Measurements from ENCODE around the gene DUOXA1.
"Not testable (repeated sequence)": the region's sequence is repeated elsewhere in the genome, so short reads cannot be mapped to it uniquely, and the experiment has no call there.

The DUOXA1 gene

DNA sequence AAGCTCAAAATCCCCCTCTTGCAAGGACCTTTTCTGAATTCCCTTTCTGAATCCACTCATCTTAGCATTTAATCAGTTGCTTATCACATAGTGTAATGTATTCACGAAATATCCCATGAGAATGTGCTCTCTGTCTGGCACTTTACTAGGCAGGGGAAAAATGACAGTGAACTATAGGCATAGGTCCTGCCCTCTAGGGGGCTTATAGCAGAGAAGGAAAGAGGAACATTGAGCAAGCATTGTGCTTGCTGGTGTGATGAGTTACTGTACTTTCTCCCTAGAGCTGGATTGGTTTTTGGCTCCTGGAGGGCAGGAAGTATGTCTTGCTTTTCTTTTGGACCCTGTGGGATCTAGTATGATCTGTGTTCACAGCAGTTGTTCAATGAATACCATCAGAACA, 42.2 kb downstream of the DUOXA1 start:
- no peak for DNase-seq

DNA sequence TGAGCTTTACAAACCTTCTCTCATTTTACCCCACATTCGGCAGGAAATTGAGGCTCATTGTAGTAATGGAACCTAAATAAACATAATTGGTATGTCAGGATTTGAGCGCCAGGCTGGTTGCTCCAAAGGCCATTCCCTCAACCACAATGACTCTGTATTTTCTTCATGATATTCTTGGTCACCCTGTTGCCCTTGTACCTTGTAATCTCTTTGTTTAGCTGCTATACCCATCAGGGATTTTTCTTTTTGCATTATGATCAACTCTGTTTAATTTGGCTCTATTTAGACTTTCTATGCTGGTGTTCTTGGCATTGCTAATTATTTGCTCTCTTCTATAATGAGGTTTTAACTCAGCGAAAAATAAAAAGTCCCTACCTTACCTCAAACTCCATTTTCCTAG, 45.5 kb downstream of the DUOXA1 start:
- no peak for DNase-seq

DNA sequence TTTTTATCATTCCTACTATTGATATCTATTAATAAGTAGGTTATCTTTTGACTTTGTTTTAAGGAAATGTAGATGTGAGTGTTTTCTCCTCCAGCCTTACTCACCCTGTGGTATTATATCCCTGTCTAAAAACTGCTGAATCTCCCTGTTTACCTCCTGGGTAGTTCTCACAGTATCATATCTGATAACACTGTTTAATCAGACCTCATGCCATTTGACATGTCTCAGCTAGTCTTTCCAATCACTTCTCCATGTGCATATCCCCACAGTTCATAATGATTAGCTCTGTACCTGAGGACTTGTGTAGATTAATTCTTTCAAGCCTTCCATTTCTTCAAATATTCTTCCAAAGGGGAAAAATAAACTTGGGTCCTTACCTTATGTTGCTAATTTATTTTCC, 46.5 kb downstream of the DUOXA1 start:
- no peak for DNase-seq

DNA sequence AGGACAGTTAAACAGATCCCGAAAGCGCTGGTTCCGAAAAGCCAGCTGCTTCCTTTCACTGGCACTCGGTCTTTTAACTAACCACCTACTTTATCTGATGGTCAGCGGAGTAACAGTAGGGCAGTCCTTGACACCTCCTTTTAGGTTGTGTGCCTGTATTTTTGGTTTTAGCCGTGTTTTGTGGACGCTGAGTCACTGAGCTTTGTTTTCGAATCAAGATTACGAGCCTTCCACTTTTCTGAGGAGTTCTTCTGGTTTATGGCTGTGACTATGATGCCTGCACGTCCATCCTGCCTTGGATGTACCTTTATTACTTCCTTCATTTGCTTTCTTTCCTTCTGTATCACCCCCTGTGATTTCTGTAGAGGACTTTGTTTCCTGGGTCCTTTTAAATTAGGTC, 47.3 kb downstream of the DUOXA1 start:
- not testable (repeated sequence) for DNase-seq

DNA sequence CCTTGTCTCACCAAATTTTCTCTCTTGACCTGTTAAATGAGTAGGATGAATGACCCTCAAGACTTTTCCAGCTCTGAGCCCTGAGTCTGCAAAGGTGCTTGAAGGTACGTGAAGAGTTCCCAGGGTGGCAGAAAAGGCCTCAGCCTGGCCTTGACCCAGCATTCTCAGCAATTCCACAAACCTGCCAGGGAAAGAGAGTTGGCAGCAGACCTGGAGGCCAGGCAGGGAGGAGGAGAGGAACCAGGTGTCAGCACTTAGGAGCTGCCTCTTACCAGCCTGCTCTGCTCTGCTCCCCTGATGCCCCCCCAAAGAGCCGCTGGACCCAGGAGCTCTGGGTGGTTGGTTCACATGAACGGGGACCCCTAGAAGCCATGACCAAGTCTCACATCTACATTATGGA, 49.1 kb downstream of the DUOXA1 start:
- DNase-seq = not testable (repeated sequence)

DNA sequence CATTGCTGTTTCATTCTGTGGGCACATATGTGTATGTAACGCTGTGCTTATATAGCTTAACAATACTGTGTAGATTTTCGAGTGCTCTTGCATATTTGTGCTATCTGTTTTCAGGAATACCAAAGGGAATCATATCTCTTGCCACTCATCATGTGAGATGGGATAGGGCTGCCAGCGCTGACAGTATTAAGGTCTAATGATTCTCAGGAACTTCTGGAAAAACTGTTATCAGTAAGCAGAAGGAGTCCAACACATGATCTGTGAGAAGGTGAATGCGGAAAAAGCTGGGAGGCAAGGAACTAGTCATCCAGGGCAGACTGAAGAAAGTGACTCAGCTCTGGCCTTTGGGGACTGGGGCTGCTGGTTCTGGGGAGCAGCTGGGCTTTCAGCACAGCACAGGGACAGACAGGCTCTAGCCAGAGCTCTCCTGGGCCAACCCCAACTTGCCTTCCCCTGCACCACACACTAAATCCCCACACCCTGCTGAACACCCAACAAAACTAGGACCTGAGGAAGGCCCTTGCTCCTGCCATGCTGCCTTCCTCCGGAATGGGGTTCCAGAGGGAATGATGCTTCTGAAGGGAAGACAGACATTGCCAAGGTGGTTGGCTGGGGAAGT, 49.9 kb downstream of the DUOXA1 start:
- not testable (repeated sequence) for DNase-seq

DNA sequence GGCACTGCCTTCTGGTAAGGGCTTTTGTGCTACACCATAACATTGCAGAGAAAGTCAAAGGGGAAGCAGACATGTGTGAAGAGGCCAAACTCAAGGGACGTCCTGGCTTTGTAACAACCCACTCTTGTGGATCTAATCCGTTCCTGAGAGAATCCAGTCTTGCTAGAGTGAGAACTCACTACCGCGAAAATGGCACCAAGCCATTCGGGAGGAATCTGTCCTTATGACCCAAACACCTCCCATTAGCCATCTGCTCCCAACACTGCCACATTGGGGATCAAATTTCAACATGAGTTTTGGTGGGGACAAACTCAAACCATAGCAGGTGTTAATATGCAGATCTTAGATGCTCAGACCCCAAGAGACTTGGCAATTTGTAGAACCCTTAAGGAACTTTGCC, 50.5 kb downstream of the DUOXA1 start:
- not testable (repeated sequence) for DNase-seq

DNA sequence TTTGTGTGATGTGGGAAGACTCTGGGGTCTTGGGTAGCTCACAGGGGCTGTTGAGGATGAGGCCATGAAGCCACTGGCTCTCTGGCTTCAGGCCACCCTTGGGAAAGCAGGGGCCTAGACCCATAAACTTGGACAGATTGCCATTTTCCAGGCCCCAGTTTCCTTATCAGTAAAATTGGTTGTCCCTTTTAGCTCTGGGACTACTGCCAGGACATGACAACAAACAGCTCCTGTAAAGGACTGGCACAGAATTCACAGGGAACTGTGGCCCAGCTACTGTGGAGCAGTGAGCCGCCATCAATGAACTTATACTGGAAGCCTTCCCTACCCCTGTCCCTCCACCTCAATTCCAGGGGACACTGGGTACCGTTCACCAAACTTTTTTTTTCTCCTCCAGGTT, 52.3 kb downstream of the DUOXA1 start:
- DNase-seq = not testable (repeated sequence)

DNA sequence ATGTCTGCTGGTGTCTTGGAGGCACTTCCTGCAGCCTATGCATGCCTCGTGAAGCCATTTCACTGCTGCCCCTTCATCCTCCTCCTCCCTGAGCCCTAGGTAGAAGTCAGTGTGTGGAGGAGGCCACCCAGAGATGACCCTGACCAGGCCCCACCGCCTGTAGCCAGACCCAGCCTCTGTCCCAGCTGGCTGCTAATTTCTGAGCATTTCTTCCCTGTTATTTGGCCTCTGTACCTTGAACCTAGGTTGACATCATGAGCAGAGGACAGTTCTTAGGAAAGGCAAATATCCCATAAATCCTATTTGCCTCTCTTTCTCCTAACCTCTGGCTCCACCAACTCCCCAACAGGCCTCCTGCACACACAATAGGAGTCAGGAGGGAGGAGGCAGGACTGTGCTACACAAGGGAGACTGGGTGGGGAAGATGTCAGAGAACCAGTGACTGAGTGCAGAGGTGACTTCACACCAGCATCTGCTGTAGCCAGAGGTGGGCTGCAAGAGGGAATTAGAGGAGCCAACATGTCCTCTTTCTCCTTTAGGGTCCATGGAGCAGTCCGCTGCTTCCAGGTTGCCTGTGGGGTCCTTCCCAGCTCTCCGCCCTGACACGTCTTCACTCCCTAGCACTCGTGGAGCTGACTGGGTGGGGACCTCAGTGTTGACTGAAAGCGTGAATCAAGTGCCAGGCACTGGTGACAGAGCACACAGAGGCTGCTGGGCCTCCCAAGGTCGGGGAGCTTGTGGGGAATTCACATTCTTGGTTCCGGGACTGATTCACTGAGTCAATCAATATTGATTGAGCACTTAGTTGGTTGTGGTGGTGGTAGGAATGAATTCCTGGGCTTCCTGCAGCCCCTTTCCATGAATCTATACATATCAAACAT, 54.0 kb downstream of the DUOXA1 start:
- not testable (repeated sequence) for DNase-seq

DNA sequence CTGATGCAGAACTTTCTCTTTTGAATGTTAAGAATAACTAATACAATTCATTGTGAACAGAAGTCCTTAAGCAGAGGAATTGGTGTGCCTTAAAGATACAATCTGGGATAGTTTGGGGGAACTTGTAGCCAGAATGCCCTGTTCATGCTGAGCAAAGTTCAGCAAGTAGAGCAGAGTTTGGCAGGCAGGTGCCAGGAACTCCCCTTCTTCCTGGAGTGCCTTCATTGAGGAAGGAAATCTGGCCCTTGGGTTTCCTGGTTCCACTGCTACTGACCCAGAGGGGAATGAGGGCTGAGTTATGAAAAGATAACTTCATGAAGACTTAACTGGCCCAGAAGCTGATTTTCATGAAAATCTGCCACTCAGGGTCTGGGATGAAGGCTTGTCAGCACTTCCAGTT, 56.1 kb downstream of the DUOXA1 start:
- not testable (repeated sequence) for DNase-seq

DNA sequence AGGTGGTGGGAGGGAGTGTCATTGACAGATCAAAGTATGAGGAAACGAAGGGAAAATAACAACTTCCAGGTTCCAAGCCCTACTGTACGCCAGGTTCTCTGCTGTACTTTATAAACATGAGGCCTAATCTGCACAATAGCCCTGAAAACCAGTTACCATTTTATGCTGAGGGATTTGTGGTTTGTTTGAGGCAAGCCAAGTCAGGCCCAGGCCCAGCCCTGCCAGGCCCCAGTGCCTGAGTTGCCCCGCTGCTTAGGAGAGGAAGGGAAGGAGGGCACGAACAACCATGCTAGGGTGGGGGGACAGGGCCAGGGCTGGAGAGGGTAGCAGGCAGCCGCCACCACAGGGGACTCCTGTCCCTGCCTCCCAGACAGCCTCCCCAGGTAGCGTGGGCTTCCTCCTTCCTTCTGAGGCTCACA, 59.7 kb downstream of the DUOXA1 start:
- not testable (repeated sequence) for DNase-seq

All from stimulated activated naive CD4-positive, alpha-beta T cell (primary cell).